Ectodermal cell (in vitro differentiated cells): Measurements from ENCODE around the gene DNM2. TPM values are rescaled to one million over a fixed set of nuclear protein-coding genes. Genes with fewer than 3 reads are reported as not detected.
"Not testable (repeated sequence)": the region's sequence is repeated elsewhere in the genome, so short reads cannot be mapped to it uniquely, and the experiment has no call there.

Experiments
- H3K27ac ChIP-seq: 2 replicates; pipeline ENCODE4 v1.7.0; 2013; ENCODE audit warnings: mild to moderate bottlenecking, low read depth, low read length; ENCODE audit not compliant: insufficient read depth, poor library complexity, severe bottlenecking
- H3K27me3 ChIP-seq: 2 replicates; pipeline ENCODE4 v1.7.0; 2013; ENCODE audit warnings: mild to moderate bottlenecking, low read length; ENCODE audit not compliant: insufficient read depth, control insufficient read depth, poor library complexity, severe bottlenecking
- H3K36me3 ChIP-seq: one replicate; pipeline ENCODE4 v1.7.0; 2013; ENCODE audit warnings: low read length; ENCODE audit not compliant: control insufficient read depth, insufficient read depth
- H3K4me1 ChIP-seq: one replicate; pipeline ENCODE4 v1.7.0; 2013; ENCODE audit warnings: low read length; ENCODE audit not compliant: control insufficient read depth, insufficient read depth
- H3K4me3 ChIP-seq: 2 replicates; pipeline ENCODE4 v1.7.0; 2013; ENCODE audit warnings: low read depth, low read length, control low read depth; ENCODE audit not compliant: insufficient read depth
- H3K9me3 ChIP-seq: 2 replicates; pipeline ENCODE4 v1.7.0; 2013; ENCODE audit warnings: mild to moderate bottlenecking, low read length, moderate library complexity; ENCODE audit not compliant: control insufficient read depth
- WGBS, 2 experiments: methylation state at CpG; one replicate each; pipeline ENCODE4 v1.1.7; 2013; ENCODE audit warnings: missing lambda C conversion rate in 2 of 2; 5-methylcytosine and 5-hydroxymethylcytosine counted together
- polyA plus RNA-seq, 4 experiments: library from polyadenylated mRNA; stranded (reverse); fragments of 50-300 nt; gene quantifications; one replicate each; pipeline ENCODE4 v1.2.3, GENCODE V29; 2013

The DNM2 gene
- polyA plus RNA-seq (2013, experiment 1 of 4) = 135 TPM
- 150 TPM for polyA plus RNA-seq (2013, experiment 2 of 4)
- 94.5 TPM for polyA plus RNA-seq (2013, experiment 3 of 4)
- polyA plus RNA-seq (2013, experiment 4 of 4) = 93.7 TPM

DNA sequence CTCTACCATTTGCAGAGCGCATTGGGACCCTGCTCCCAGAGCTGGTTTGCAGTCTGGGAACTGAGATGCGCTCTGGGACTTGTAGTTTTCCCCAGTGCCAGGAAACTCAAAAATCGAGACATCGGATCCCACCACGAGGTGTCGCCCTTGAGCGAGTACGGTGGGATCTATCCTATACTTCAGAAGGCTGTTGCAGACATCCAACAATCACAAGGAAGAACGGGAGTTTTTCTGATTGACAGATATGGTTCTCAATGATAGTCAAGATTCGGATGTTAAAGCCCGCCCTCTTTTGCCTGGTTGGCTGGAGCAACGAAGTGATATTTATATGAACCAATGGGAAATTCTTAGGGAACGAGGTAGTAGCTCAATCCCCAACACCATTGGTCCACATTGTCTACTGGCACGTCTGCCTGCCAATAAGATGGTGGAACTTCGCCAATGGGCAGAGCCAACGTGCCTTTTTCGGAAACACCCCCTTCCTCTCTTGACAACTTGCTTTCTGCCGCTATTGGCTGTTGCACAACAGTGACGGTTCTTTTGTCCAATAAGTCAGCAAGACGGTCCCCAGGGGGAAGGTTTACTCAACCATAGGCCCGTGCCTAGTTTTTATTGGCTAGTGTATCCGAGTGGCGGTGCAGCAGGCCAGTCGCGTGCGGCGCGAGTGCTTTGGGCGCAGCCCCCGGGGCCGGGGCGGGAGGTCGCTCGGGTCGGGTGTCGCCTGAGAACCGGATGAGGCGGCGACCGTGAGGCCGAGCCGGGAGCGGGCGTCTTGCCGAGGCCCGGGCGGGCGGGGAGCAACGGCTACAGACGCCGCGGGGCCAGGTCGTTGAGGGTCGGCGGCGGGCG, at the start of gene DNM2:
DNM2 (plus strand) TSS at position 724 of the 849 bp plus-strand sequence. CDS start 164 bp downstream, outside the sequence.
- WGBS, 2 experiments = 1% methylated on average over 57 of the region's 57 CpGs

DNA sequence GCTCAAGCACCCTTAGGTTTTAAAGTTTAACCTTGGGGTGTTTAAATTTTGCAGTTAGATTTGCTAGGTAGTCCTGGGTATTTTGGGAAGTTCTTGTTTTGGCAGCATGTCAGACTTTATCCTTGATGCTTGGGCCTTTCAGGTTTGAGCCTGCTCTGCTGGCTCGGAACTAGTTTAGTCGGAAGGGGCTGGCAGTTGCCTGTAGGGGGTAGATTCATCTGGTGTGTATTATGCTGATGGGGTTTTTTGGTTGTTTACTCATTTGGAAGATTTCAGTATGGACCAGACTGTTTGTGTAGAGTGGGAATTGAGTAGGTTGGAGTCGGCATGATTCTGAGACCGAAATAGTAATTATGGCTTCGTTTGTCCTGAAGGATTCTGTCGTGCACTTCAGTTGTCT, 48.6 kb upstream of the DNM2 start:
- Histone ChIP-seq H3K27me3 (no peaks in the 10 kb centered on the region), H3K36me3 (peaks cover 36% of the 10 kb centered on the region), H3K9me3 (no peaks in the 10 kb centered on the region), H3K4me1 (no peaks in the 10 kb centered on the region), H3K4me3 (no peak overlapping the region), H3K27ac (no peak overlapping the region)
- WGBS, 2 experiments = 93 to 94% methylated on average over 6 of the region's 6 CpGs

More for the DNA sequence above, at the start of gene DNM2:
- Histone ChIP-seq H3K27me3 (no peaks in the 10 kb centered on the region), H3K9me3 (no peaks in the 10 kb centered on the region), H3K4me1 (peaks cover 8% of the 10 kb centered on the region), H3K4me3 (peak within 1 kb of the TSS; percentile 77), H3K27ac (peak within 1 kb of the TSS; percentile 17), H3K36me3 (no peaks in the 10 kb centered on the region)

- Histone ChIP-seq H3K4me1 (no peaks in the 10 kb centered on the region), H3K27ac (no peak overlapping the region), H3K9me3 (no peaks in the 10 kb centered on the region), H3K4me3 (no peak overlapping the region), H3K36me3 (peaks cover 46% of the 10 kb centered on the region), H3K27me3 (no peaks in the 10 kb centered on the region)
- 97 to 100% methylated on average over 1 of the region's 1 CpG for WGBS, 2 experiments
Observed at GRCh38 chr19:10670182-10670581, 47.7 kb upstream of the DNM2 start.

GRCh38 chr19:10670876-10671804, 46.7 kb upstream of the DNM2 start:
- Histone ChIP-seq H3K27me3 (no peaks in the 10 kb centered on the region), H3K4me1 (no peaks in the 10 kb centered on the region), H3K4me3 (no peak overlapping the region), H3K9me3 (no peaks in the 10 kb centered on the region), H3K27ac (no peak overlapping the region), H3K36me3 (peaks cover 51% of the 10 kb centered on the region)
- WGBS, 2 experiments = 97% methylated on average over 24 of the region's 24 CpGs

GRCh38 chr19:10671922-10672321, 46.0 kb upstream of the DNM2 start:
- not testable (repeated sequence) for H3K9me3 ChIP-seq, H3K27ac ChIP-seq, H3K4me1 ChIP-seq, H3K4me3 ChIP-seq, H3K27me3 ChIP-seq
- peaks cover 54% of the 10 kb centered on the region for H3K36me3 ChIP-seq
- 89 to 95% methylated on average over 2 to 3 of the region's 3 CpGs for WGBS, 2 experiments

GRCh38 chr19:10675214-10675613, 42.7 kb upstream of the DNM2 start:
- WGBS, 2 experiments = 91 to 98% methylated on average over 8 of the region's 8 CpGs
- peaks cover 83% of the 10 kb centered on the region for H3K36me3 ChIP-seq
- H3K27me3 ChIP-seq, H3K4me1 ChIP-seq, H3K27ac ChIP-seq, H3K9me3 ChIP-seq, H3K4me3 ChIP-seq: not testable (repeated sequence)

DNA sequence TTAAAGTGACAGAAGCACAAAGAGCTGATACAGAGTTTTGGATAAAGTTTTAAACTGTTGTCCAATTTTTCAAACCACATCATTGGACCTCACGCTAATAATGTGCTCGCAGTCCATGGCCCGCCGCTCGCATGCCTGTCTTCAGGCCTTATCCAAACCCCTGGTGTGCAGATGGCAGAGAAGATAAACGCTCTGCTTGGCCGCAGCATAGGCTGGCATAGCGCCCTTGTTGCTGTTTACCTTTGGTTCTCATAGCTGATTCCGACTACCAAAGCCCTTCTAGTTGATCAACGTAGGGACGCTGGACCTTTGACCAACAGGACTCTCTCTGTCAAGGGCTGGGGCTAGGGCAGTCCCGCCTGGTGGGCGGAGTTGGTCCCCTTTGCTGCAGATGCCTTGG, 40.1 kb upstream of the DNM2 start:
- Histone ChIP-seq H3K27me3 (no peaks in the 10 kb centered on the region), H3K4me3 (no peak overlapping the region), H3K27ac (no peak overlapping the region), H3K4me1 (no peaks in the 10 kb centered on the region), H3K36me3 (peaks cover 89% of the 10 kb centered on the region), H3K9me3 (no peaks in the 10 kb centered on the region)
- 94 to 97% methylated on average over 13 of the region's 13 CpGs for WGBS, 2 experiments

DNA sequence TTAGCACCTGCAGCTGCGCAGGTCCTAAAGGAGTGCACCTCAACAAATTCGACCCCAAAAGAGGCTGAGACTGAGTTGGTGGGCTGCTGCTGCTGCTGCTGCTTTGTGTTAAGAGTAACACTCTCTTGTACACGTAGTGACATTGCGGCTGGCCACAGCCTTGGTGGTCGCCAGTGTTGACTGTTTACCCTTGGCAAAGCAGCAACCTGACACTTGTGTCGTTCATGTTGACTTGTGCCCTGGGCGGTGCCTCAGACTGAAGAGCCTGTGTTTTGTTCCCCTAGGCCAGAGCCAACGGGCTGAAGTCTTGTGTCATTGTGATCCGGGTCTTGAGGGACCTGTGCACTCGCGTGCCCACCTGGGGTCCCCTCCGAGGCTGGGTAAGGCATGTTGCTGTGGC, 39.1 kb upstream of the DNM2 start:
- H3K9me3 ChIP-seq = no peaks in the 10 kb centered on the region
- no peak overlapping the region for H3K4me3 ChIP-seq
- no peak overlapping the region for H3K27ac ChIP-seq
- H3K27me3 ChIP-seq = no peaks in the 10 kb centered on the region
- peaks cover 89% of the 10 kb centered on the region for H3K36me3 ChIP-seq
- no peaks in the 10 kb centered on the region for H3K4me1 ChIP-seq
- 95 to 96% methylated on average over 12 of the region's 12 CpGs for WGBS, 2 experiments

GRCh38 chr19:10679743-10680142, 38.1 kb upstream of the DNM2 start:
- peaks cover 90% of the 10 kb centered on the region for H3K36me3 ChIP-seq
- 97% methylated on average over 18 of the region's 18 CpGs for WGBS, 2 experiments
- H3K27me3 ChIP-seq = no peaks in the 10 kb centered on the region
- H3K27ac ChIP-seq = no peak overlapping the region
- no peak overlapping the region for H3K4me3 ChIP-seq
- H3K9me3 ChIP-seq = no peaks in the 10 kb centered on the region
- no peaks in the 10 kb centered on the region for H3K4me1 ChIP-seq
